Right lobe of liver (tissue), 6 donors: Measurements from ENCODE around the gene OR8J3. TPM values are rescaled to one million over a fixed set of nuclear protein-coding genes. Genes with fewer than 3 reads are reported as not detected.

ENCODE experiments used
- ATAC-seq, 4 donors: fragments of 200-7000 bp; cut with Tn5 transposase; one replicate each; pipeline ENCODE4 v1.9.1; 2020; ENCODE audit warnings: mild to moderate bottlenecking in 4 of 4, moderate library complexity in 4 of 4
- DNase-seq, 3 donors: peaks; one replicate each; pipeline ENCODE4 v3.0.0-alpha.2; 2020
- H3K27ac ChIP-seq, 3 donors: fragments of 200-600 bp; one replicate each; pipeline ENCODE4 v1.8.0; 2022
- H3K27me3 ChIP-seq, 2 donors: fragments of 200-600 bp; one replicate each; pipeline ENCODE4 v1.8.0; 2022
- H3K36me3 ChIP-seq, 4 donors: fragments of 200-600 bp; sonication (generic) in 1 of 4; one replicate each; pipeline versions ENCODE4 v1.5.1 to v1.8.0; 2017 to 2022; ENCODE audit warnings: control low read depth in 1 of 4
- H3K4me1 ChIP-seq, 4 donors: fragments of 200-600 bp; sonication (generic) in 1 of 4; one replicate each; pipeline versions ENCODE4 v1.5.1 to v1.8.0; 2017 to 2022; ENCODE audit warnings: control low read depth in 1 of 4
- H3K4me3 ChIP-seq, 3 donors: fragments of 200-600 bp; one replicate each; pipeline ENCODE4 v1.8.0; 2022
- H3K9me3 ChIP-seq, 4 donors: fragments of 200-600 bp; sonication (generic) in 1 of 4; one replicate each; pipeline versions ENCODE4 v1.5.1 to v1.8.0; 2017 to 2022; ENCODE audit warnings: control low read depth in 1 of 4
- POLR2A ChIP-seq: fragments of 450-650 bp; IDR thresholded peaks from one replicate; pipeline ENCODE4 v1.6.1; 2017; ENCODE audit warnings: antibody characterized with exemption, mild to moderate bottlenecking
- WGBS: methylation state at CpG from one replicate; pipeline ENCODE4 v1.1.6; 2018; ENCODE audit warnings: low coverage, low lambda C conversion rate; ENCODE audit not compliant: insufficient coverage; ENCODE audit errors: missing lambda C conversion rate; 5-methylcytosine and 5-hydroxymethylcytosine counted together
- intact Hi-C, 2 donors: fragments of 100-400 bp; cut with DNase I; formaldehyde crosslinking; loops; one replicate each; pipeline versions ENCODE4 v1.11.2 to v1.14.1; 2022
- small RNA-seq, 2 experiments: library from RNA; depleted of rRNA; stranded (forward); fragments of <200 nt; gene quantifications; one replicate each; pipeline ENCODE3, GENCODE V24; 2016
- total RNA-seq, 6 experiments: library from RNA; depleted of rRNA in 2 of 6; stranded (reverse); fragments of >200 nt in 2 of 6; fragmentation: NEBNext Ultra II Directional in 3 of 6; extraction: Animal tissue kit (Norgen Biotek cat#: 25700) in 3 of 6; gene quantifications; one replicate each; pipeline versions ENCODE4 v1.1.0 to v1.2.4, GENCODE V29; 2016 to 2023
- TF ChIP-seq, protein P1 (sequence below), 4 donors: fragments of 200-600 bp in 3 of 4; fragments of 450-650 bp in 1 of 4; IDR thresholded peaks; one replicate each; pipeline versions ENCODE4 v1.5.1 to v1.8.0; 2016 to 2022; ENCODE audit warnings: antibody characterized with exemption in 4 of 4, mild to moderate bottlenecking in 2 of 4
- donor health status: DM: no; HTN: yes; CAD: no.
- donor health status: DM: no; HTN: no; CAD: no.
- donor health status: DM: no; HTN: no; CAD: no.
- donor health status: DM: no; HTN: yes; CAD: no.
- donor health status: DM: no; HTN: yes; CAD: no.

The OR8J3 gene
- total RNA-seq, 6 experiments from 2014 or later, result not detected

DNA sequence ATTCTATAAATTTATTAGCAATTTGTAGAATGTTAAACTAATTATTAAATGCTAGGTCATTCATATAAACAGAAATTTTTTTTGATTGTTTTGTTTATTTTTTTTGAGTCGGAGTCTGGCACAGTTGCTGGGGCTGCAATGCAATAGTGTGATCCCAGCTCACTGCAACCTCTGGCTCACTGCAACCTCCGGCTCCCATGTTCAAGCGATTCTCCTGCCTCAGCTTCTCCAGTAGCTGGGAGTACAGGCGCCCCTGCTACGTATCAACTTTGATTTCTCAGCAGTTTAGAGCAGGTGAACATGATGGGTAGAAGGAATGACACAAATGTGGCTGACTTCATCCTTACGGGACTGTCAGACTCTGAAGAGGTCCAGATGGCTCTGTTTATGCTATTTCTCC, 17.9 kb downstream of the OR8J3 start, which contains the start of gene OR8H3:
Gene OR8H3 (plus strand): TSS at position 301 of the 400 bp plus-strand sequence. CDS start 0 bp downstream, at position 301.
- no peaks in the 10 kb centered on the region for H3K9me3 ChIP-seq
- no peak for ATAC-seq
- H3K27ac ChIP-seq, result no peak within 1 kb of the TSS
- no peak for TF ChIP-seq POLR2A
- TF ChIP-seq, protein P1, sequence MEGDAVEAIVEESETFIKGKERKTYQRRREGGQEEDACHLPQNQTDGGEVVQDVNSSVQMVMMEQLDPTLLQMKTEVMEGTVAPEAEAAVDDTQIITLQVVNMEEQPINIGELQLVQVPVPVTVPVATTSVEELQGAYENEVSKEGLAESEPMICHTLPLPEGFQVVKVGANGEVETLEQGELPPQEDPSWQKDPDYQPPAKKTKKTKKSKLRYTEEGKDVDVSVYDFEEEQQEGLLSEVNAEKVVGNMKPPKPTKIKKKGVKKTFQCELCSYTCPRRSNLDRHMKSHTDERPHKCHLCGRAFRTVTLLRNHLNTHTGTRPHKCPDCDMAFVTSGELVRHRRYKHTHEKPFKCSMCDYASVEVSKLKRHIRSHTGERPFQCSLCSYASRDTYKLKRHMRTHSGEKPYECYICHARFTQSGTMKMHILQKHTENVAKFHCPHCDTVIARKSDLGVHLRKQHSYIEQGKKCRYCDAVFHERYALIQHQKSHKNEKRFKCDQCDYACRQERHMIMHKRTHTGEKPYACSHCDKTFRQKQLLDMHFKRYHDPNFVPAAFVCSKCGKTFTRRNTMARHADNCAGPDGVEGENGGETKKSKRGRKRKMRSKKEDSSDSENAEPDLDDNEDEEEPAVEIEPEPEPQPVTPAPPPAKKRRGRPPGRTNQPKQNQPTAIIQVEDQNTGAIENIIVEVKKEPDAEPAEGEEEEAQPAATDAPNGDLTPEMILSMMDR (IDR thresholded peaks at IDR 0.05), result no peak
- intact Hi-C loops, result no loop called here
- no peak for DNase-seq
- no peaks in the 10 kb centered on the region for H3K36me3 ChIP-seq
- WGBS, result 52% methylated on average over 6 of the region's 6 CpGs
- H3K4me3 ChIP-seq, result no peak within 1 kb of the TSS
- H3K4me1 ChIP-seq, result no peaks in the 10 kb centered on the region
- H3K27me3 ChIP-seq, result no peaks in the 10 kb centered on the region

DNA sequence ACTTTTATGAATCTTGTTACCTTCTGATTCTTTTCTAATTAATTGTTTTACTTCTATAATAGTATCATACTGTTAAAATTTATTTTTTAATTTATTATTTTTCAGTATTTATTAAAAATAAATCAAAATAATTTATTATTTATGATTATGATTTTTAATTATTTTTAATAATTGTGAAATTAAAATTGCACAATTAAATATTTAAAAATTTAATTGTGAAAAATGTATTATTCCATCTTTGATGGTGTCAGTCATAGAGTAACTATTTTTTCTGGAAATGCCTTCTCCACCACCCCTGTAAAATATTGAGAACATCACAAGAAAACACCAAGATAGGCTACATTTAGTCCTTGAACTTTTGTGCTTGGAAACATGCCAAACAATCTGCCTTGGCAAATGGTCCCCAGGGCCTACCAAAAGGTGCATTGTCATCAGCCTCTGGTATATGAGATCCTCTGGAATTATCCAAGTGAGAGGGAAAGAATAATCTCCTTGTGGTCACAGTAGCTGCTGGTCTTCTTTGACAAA, 36.7 kb downstream of the OR8J3 start, which contains the start of gene OR8H2:
Gene OR8H2 (plus strand): TSS at position 478 of the 528 bp plus-strand sequence. CDS start 1,356 bp downstream, outside the sequence.
- Histone ChIP-seq H3K27me3 (no peaks in the 10 kb centered on the region), H3K4me3 (no peak within 1 kb of the TSS), H3K4me1 (no peaks in the 10 kb centered on the region), H3K36me3 (no peaks in the 10 kb centered on the region), H3K27ac (no peak within 1 kb of the TSS), H3K9me3 (no peaks in the 10 kb centered on the region)
- intact Hi-C loops, result no loop called here
- TF ChIP-seq POLR2A, result no peak
- TF ChIP-seq, protein P1 (IDR thresholded peaks at IDR 0.05), result no peak
- ATAC-seq (no peak), DNase-seq (no peak)

DNA sequence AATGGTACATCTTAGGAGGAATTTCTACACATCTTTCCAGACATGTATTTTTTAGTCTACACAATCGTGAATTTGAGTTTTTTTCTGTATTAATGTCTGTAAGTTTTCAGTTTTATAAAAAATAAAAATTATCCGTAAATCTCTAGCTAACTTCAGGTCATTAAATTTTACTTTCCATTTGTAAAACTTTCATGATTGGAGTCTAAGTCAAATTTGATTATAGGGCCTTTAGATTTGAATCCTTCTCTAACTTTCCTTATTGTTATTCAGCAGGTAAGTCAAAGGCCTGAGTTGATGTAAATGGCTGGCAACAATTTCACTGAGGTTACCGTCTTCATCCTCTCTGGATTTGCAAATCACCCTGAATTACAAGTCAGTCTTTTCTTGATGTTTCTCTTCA, 47.0 kb downstream of the OR8J3 start, which contains the start of gene OR8I2:
Gene OR8I2 (plus strand): TSS at position 301 of the 400 bp plus-strand sequence. CDS start 0 bp downstream, at position 301.
- Histone ChIP-seq H3K9me3 (no peaks in the 10 kb centered on the region), H3K36me3 (no peaks in the 10 kb centered on the region), H3K4me1 (no peaks in the 10 kb centered on the region), H3K4me3 (no peak within 1 kb of the TSS), H3K27me3 (no peaks in the 10 kb centered on the region), H3K27ac (no peak within 1 kb of the TSS)
- TF ChIP-seq, protein P1 (IDR thresholded peaks at IDR 0.05), result no peak
- TF ChIP-seq POLR2A, result no peak
- whole genome bisulfite sequencing, result 47% methylated on average over 3 of the region's 3 CpGs
- intact Hi-C loops, result no loop called here
- no peak for DNase-seq
- ATAC-seq, result no peak

DNA sequence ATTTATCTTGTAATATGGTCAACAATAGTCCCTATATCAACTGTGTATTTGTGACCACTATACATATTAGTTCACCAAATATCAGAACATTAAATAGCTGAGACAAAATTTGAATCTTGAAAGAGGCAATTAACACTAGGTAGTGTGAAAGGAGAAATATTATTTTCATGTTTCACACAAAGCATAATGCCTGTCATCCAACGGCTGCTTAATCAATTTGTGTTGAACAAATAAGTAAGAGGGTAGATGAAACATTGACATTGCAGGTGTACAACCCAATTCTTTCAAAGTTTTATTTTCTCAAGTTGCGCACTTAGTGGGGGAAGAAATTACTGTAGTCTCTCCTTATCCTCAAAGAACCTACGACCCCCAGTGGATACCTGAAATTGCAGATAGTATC, 50.3 kb downstream of the OR8J3 start:
- no peaks in the 10 kb centered on the region for H3K27me3 ChIP-seq
- DNase-seq, result no peak
- H3K4me3 ChIP-seq, result no peak overlapping the region
- ATAC-seq, result no peak
- intact Hi-C loops, result no loop called here
- no peaks in the 10 kb centered on the region for H3K9me3 ChIP-seq
- H3K36me3 ChIP-seq, result no peaks in the 10 kb centered on the region
- TF ChIP-seq POLR2A, result no peak
- TF ChIP-seq, protein P1 (IDR thresholded peaks at IDR 0.05), result no peak
- no peaks in the 10 kb centered on the region for H3K4me1 ChIP-seq
- 51% methylated on average over 3 of the region's 3 CpGs for WGBS
- H3K27ac ChIP-seq, result no peak overlapping the region

Small RNAs within 50 kb of the gene (small RNA-seq; reads per million reads assigned to genes)
- 0 reads per million in 2 experiments for gene OR8I4P

Other genes with a start within 250 kb of the OR8J3 start
- gene OR5W2, start 225.6 kb downstream of the OR8J3 start, total RNA-seq, result not detected
- not detected for gene OR5I1, start 203.8 kb downstream of the OR8J3 start, total RNA-seq
- gene OR10AG1, start 170.3 kb downstream of the OR8J3 start, total RNA-seq, result not detected
- not detected for gene OR5F1, start 145.6 kb downstream of the OR8J3 start, total RNA-seq
- not detected for gene OR5AS1, start 112.5 kb downstream of the OR8J3 start, total RNA-seq
- gene OR8I2, start 46.9 kb downstream of the OR8J3 start, total RNA-seq, result not detected
- gene OR8H2, start 36.5 kb downstream of the OR8J3 start, total RNA-seq, result not detected
- not detected for gene OR8H3, start 17.8 kb downstream of the OR8J3 start, total RNA-seq
- not detected for gene OR8K5, start 20.1 kb upstream of the OR8J3 start, total RNA-seq
- not detected for gene OR5J2, start 36.4 kb upstream of the OR8J3 start, total RNA-seq
- not detected for gene OR5T2, start 94.1 kb upstream of the OR8J3 start, total RNA-seq
- not detected for gene OR5T3, start 112.1 kb upstream of the OR8J3 start, total RNA-seq
- gene OR5T1, start 134.0 kb upstream of the OR8J3 start, total RNA-seq, result not detected
- not detected for gene OR8H1, start 152.1 kb upstream of the OR8J3 start, total RNA-seq
- gene OR8K3, start 174.9 kb upstream of the OR8J3 start, total RNA-seq, result not detected
- not detected for gene OR8K1, start 205.8 kb upstream of the OR8J3 start, total RNA-seq
- not detected for gene OR8J1, start 214.1 kb upstream of the OR8J3 start, total RNA-seq
- gene OR8U1, start 235.4 kb upstream of the OR8J3 start, total RNA-seq, result not detected